ENCODE data around the gene CDHR3.
A peak's percentile ranks its signal among the peaks of the same experiment; 100 is the strongest.

Gene CDHR3

DNA sequence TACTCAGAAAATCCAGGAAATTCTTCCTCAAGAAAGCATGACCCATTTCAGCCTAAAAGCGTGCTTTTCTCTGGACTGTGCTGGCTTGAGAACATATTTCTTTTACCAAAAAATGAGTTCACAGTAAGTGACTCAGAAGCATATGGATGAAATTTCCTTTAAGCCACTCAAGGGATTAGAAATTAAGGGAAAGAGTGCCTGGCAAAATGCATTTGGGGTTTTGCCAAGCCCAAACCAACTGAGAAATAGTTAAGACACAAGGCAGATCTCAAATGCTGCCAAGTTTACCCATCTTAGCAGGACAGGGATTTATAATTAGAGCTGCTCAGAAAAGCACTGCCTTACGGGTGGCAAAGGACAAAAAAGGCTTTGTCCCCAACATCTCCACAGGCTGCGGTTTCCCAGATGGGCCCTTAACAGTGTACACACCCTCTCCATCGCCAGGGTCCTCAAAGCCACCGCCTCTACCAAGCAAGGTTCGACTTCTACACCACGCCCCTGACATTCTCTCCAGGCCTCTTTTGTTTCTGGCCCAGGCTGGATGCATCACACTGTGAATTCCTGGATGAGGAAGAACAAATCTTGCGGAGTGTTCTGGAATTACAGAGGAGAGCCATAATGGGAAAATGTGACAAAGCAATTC, 30.1 kb upstream of the CDHR3 start:
- POLR2A ChIA-PET, result no interaction called here
- Histone ChIP-seq H3K36me3 (ENCODE audit: control insufficient read depth in 2 of 2, insufficient read depth in 1 of 2, low read length in 2 of 2) (no peaks in the 10 kb centered on the region), H3K4me3 (ENCODE audit: low read depth, low read length) (no peak overlapping the region), H3K27ac (ENCODE audit: extremely low read depth, low read depth, low read length) (no peak overlapping the region), H3K9me3 (ENCODE audit: control insufficient read depth, insufficient read depth, low read depth, low read length) (no peaks in the 10 kb centered on the region), H3K4me1 (ENCODE audit: control insufficient read depth, insufficient read depth, low read length) (no peaks in the 10 kb centered on the region)
- CTCF ChIA-PET, result no interaction called here
- TF ChIP-seq ZNF670 (tag by site-specific recombination; IDR thresholded peaks at IDR 0.05; ENCODE audit: low read depth) (no peak), BCL11A (tag by site-specific recombination; IDR thresholded peaks at IDR 0.05; ENCODE audit: low read depth) (no peak), KLF10 (tag by site-specific recombination; IDR thresholded peaks at IDR 0.05) (no peak), ZNF214 (tag by site-specific recombination; IDR thresholded peaks at IDR 0.05; ENCODE audit: borderline replicate concordance) (no peak), ZNF18 (tag by site-specific recombination; IDR thresholded peaks at IDR 0.05) (no peak), TCF7L2 (IDR thresholded peaks at IDR 0.05; ENCODE audit: borderline replicate concordance, low read depth, low read length) (no peak), ZNF544 (tag by site-specific recombination; IDR thresholded peaks at IDR 0.05) (no peak), PRDM1 (tag by site-specific recombination; IDR thresholded peaks at IDR 0.05) (no peak)
- TF ChIP-seq, protein P1, sequence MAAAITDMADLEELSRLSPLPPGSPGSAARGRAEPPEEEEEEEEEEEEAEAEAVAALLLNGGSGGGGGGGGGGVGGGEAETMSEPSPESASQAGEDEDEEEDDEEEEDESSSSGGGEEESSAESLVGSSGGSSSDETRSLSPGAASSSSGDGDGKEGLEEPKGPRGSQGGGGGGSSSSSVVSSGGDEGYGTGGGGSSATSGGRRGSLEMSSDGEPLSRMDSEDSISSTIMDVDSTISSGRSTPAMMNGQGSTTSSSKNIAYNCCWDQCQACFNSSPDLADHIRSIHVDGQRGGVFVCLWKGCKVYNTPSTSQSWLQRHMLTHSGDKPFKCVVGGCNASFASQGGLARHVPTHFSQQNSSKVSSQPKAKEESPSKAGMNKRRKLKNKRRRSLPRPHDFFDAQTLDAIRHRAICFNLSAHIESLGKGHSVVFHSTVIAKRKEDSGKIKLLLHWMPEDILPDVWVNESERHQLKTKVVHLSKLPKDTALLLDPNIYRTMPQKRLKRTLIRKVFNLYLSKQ (tag by site-specific recombination; IDR thresholded peaks at IDR 0.05; ENCODE audit: borderline replicate concordance), result no peak

- Histone ChIP-seq H3K36me3 (ENCODE audit: control insufficient read depth in 2 of 2, insufficient read depth in 1 of 2, low read length in 2 of 2) (no peaks in the 10 kb centered on the region), H3K27ac (ENCODE audit: extremely low read depth, low read depth, low read length) (no peak overlapping the region), H3K9me3 (ENCODE audit: control insufficient read depth, insufficient read depth, low read depth, low read length) (no peaks in the 10 kb centered on the region), H3K4me1 (ENCODE audit: control insufficient read depth, insufficient read depth, low read length) (no peaks in the 10 kb centered on the region), H3K4me3 (ENCODE audit: low read depth, low read length) (no peak overlapping the region)
- CTCF ChIA-PET, result interaction anchor here (0.6 to 1.5 kb wide), 12 partner anchors 96 to 283 kb away, joined by 3 to 6 read pairs (median 3); no protein-coding TSS in a partner anchor
- TF ChIP-seq ZNF654 (tag by site-specific recombination; IDR thresholded peaks at IDR 0.05; ENCODE audit: low read depth) (peak; percentile 28), KLF7 (tag by site-specific recombination; IDR thresholded peaks at IDR 0.05; ENCODE audit: borderline replicate concordance) (no peak), CTCF (tag by site-specific recombination; IDR thresholded peaks at IDR 0.05) (peak; percentile 47; the same call in 1 of the 2 replicates), ZFP37 (tag by site-specific recombination; IDR thresholded peaks at IDR 0.05) (no peak)
- POLR2A ChIA-PET, result no interaction called here
These were observed 28.4 kb upstream of the CDHR3 start for GRCh38 chr7:105934572-105935185.

- no peak overlapping the region for H3K27ac ChIP-seq (ENCODE audit: extremely low read depth, low read depth, low read length)
- no peaks in the 10 kb centered on the region for H3K4me1 ChIP-seq (ENCODE audit: control insufficient read depth, insufficient read depth, low read length)
- ChIA-PET POLR2A (no interaction called here), CTCF (interaction anchor here (1.0 to 1.5 kb wide), 7 partner anchors 104 to 283 kb away, joined by 3 to 6 read pairs (median 4); no protein-coding TSS in a partner anchor)
- no peaks in the 10 kb centered on the region for H3K36me3 ChIP-seq (ENCODE audit: control insufficient read depth in 2 of 2, insufficient read depth in 1 of 2, low read length in 2 of 2)
- H3K4me3 ChIP-seq (ENCODE audit: low read depth, low read length), result no peak overlapping the region
- H3K9me3 ChIP-seq (ENCODE audit: control insufficient read depth, insufficient read depth, low read depth, low read length), result no peaks in the 10 kb centered on the region
- TF ChIP-seq GLIS1 (tag by site-specific recombination; IDR thresholded peaks at IDR 0.05) (no peak), ZNF654 (tag by site-specific recombination; IDR thresholded peaks at IDR 0.05; ENCODE audit: low read depth) (no peak), ZNF266 (tag by site-specific recombination; IDR thresholded peaks at IDR 0.05; ENCODE audit: low read depth) (no peak), ZNF292 (tag by site-specific recombination; IDR thresholded peaks at IDR 0.05; ENCODE audit: borderline replicate concordance, low read depth) (no peak), ZNF148 (tag by site-specific recombination; IDR thresholded peaks at IDR 0.05; ENCODE audit: borderline replicate concordance) (no peak), ZNF837 (tag by site-specific recombination; IDR thresholded peaks at IDR 0.05) (no peak), ZNF391 (tag by site-specific recombination; IDR thresholded peaks at IDR 0.05; ENCODE audit: borderline replicate concordance, low read depth) (no peak), ZNF366 (tag by site-specific recombination; conservative IDR thresholded peaks at IDR 0.05) (no peak), ZNF416 (tag by site-specific recombination; IDR thresholded peaks at IDR 0.05) (no peak), OVOL3 (tag by site-specific recombination; IDR thresholded peaks at IDR 0.05) (no peak), ZNF37A (tag by site-specific recombination; IDR thresholded peaks at IDR 0.05) (no peak), ZNF610 (tag by site-specific recombination; IDR thresholded peaks at IDR 0.05; ENCODE audit: borderline replicate concordance) (no peak)
These were observed 27.8 kb upstream of the CDHR3 start for GRCh38 chr7:105935250-105935649.

Measured in HEK293 (cell line).